Suprapubic skin (tissue), 4 donors: ENCODE data around the gene THRB.

Source experiments
- CTCF ChIP-seq, 2 donors: fragments of 200-600 bp in 1 of 2; fragments of 450-650 bp in 1 of 2; sonication (generic) in 1 of 2; IDR thresholded peaks; one replicate each; pipeline ENCODE4 v1.5.1; 2016 to 2019; ENCODE audit warnings: antibody characterized with exemption in 2 of 2, mild to moderate bottlenecking in 1 of 2, moderate library complexity in 1 of 2
- EP300 ChIP-seq: sonication (generic); formaldehyde crosslinking; IDR thresholded peaks from one replicate; pipeline ENCODE4 v1.6.1; 2017; ENCODE audit warnings: antibody characterized with exemption
- POLR2AphosphoS5 ChIP-seq, 3 donors: sonication (generic); formaldehyde crosslinking; IDR thresholded peaks; one replicate each; pipeline ENCODE4 v1.6.1; 2017; ENCODE audit warnings: antibody characterized with exemption in 3 of 3

GRCh38 chr3:24145481-24145880 is 349.2 kb downstream of the THRB start:
- no peak for TF ChIP-seq POLR2AphosphoS5 (IDR thresholded peaks at IDR 0.05)
- TF ChIP-seq EP300: no peak
- TF ChIP-seq CTCF (IDR thresholded peaks at IDR 0.05): no peak
